Retinal pigment epithelial cell (primary cell): Measurements from ENCODE around the gene RABGEF1.
"Not testable (repeated sequence)": the region's sequence is repeated elsewhere in the genome, so short reads cannot be mapped to it uniquely, and the experiment has no call there.

Experiments
- DNase-seq: peaks from one replicate; pipeline ENCODE4 v3.0.0-alpha.2; 2010; ENCODE audit warnings: low read depth
- H3K4me3 ChIP-seq: 2 replicates; pipeline ENCODE4 v1.5.1; 2011; ENCODE audit warnings: mild to moderate bottlenecking, low read length, control low read depth, moderate library complexity
- TF ChIP-seq, protein P1 (sequence below): conservative IDR thresholded peaks from 2 replicates; pipeline ENCODE4 v1.5.1; 2011; ENCODE audit warnings: low read depth, low read length, control low read depth, inconsistent platforms

RABGEF1 gene

DNA sequence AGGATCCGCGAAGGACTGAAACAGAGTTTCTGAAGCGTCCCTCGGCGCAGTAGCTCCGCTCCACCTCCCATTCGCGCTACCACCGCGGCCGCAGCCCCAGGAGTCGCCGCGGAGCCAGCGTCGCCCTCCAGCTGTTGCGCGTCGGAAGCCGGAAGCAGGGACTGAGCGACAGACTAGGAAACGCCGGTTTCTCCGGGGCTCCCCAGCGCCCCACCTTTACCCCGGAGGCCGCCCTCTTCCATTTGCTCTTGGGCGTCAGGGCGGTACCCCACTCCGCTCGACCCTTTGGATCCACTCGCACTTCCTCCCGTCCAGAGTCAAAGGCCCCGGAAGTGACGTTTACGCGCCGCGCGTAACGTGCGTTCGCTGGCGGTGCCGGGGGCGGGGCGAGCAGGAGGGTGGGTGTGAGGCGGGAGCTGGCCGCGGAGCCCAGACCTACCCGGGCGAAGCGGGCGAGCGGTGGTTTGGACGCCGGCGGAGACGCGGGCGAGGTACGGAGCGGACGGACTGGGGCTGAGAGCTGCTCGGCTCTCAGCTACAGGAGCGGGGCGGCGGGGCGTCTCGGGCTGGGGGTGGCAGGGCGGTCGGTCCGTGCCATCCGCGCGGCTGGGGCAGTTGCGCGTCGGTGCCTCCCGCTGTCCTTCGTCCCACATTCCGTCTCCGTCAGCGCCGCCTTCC, at the start of gene RABGEF1:
Gene RABGEF1 (plus strand): TSS at position 432 of the 678 bp plus-strand sequence. CDS start 31,167 bp downstream, outside the sequence.
- DNase-seq: peak; percentile 81
- TF ChIP-seq, protein P1, sequence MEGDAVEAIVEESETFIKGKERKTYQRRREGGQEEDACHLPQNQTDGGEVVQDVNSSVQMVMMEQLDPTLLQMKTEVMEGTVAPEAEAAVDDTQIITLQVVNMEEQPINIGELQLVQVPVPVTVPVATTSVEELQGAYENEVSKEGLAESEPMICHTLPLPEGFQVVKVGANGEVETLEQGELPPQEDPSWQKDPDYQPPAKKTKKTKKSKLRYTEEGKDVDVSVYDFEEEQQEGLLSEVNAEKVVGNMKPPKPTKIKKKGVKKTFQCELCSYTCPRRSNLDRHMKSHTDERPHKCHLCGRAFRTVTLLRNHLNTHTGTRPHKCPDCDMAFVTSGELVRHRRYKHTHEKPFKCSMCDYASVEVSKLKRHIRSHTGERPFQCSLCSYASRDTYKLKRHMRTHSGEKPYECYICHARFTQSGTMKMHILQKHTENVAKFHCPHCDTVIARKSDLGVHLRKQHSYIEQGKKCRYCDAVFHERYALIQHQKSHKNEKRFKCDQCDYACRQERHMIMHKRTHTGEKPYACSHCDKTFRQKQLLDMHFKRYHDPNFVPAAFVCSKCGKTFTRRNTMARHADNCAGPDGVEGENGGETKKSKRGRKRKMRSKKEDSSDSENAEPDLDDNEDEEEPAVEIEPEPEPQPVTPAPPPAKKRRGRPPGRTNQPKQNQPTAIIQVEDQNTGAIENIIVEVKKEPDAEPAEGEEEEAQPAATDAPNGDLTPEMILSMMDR: peak; percentile 1
- H3K4me3 ChIP-seq: peak within 1 kb of the TSS; percentile 82

DNA sequence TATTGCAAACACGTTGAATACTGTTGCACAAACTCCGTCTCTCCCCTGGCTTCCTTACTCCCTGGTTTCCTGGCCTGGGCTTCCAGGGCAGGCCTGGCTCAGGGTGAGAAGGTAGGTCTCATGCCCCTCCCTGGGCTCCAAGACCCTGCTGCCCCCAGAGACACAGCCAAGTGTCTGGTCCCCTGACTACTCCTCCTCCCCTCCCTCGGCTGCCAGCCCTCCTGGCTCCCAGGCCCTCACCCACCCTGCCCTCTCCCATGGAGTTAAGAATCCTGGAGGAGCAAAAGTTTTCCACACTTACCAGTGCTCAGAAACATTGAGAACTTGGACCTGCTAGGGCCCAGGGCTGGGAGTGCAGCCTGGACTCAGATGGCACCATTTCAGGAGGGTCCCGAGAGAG, 47.2 kb upstream of the RABGEF1 start:
- no peak overlapping the region for H3K4me3 ChIP-seq
- DNase-seq: no peak
- TF ChIP-seq, protein P1: no peak

DNA sequence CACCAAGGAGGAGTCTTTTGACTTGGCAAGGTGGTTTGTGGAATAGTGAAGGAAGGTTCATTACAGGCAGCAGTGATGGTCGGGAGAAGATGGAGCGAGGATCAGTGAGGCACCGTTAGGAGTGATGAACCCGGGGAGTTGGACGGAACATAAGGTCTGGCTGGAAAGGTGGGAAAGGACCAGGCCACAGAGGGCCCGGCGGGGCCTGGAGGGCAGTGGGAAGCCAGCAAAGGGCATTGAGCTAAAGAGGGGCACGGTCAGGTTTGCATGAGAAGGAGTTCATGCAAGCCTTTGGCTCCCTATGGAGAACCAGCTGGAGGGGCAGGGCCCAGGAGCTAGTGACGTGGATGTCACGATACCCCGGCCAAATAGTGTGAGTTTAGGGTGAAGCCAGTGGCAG, 46.2 kb upstream of the RABGEF1 start:
- TF ChIP-seq, protein P1: no peak
- no peak overlapping the region for H3K4me3 ChIP-seq
- DNase-seq: no peak

- not testable (repeated sequence) for DNase-seq, H3K4me3 ChIP-seq
These were observed 45.1 kb upstream of the RABGEF1 start for GRCh38 chr7:66695417-66695816.

DNA sequence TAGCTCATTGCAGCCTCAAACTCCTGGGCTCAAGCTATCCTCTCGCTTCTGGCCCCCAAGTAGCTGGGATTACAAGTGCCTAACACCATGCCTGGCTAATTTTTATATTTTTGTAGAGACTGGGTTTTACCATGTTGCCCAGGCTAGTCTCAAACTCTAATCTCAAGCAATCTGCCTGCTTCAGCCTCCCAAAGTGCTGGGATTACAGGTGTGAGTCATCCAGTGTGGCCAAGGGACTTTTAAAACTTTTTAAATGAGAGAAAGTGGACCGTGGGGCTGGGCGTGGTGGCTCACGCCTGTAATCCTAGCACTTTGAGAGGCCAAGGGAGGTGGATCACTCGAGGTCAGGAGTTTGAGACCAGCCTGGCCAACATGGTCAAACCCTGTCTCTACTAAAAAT, 44.4 kb upstream of the RABGEF1 start:
- not testable (repeated sequence) for DNase-seq, H3K4me3 ChIP-seq

GRCh38 chr7:66696774-66697191, 43.8 kb upstream of the RABGEF1 start:
- no peak overlapping the region for H3K4me3 ChIP-seq
- TF ChIP-seq, protein P1: no peak
- DNase-seq: no peak

- H3K4me3 ChIP-seq: no peak overlapping the region
- TF ChIP-seq, protein P1: no peak
- DNase-seq: peak; percentile 41
These were observed 42.8 kb upstream of the RABGEF1 start for GRCh38 chr7:66697449-66698438.

DNA sequence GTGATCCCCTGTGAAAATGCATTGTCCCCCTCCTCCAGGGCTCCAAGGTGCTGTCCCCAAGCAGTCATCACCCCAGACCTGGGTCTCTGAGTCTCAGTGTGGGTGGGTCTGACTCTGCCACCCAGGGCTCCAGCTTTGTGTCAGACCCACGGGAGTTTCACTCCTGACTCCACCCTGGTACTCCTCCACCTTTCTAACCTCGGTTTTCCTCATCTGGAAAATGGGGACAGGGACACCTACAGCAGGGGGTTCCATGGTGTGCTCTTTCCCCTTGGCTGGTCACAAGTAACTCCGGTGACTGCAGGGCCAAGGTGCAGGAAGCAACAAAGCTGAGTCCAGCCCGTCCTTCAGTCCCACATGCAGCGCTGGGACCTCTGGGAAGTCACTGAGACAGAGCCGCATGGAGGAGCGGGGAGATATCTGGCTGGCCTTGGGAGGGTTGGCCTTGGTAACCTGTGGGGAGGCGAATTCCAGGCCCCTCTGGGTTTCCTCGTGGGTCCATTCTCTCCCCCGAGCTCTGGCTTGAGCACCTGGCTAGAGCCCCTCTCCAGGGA, 41.8 kb upstream of the RABGEF1 start:
- TF ChIP-seq, protein P1: no peak
- no peak overlapping the region for H3K4me3 ChIP-seq
- DNase-seq: no peak
